ENCODE results near the gene LGALS4.
"Not testable (repeated sequence)": the region's sequence is repeated elsewhere in the genome, so short reads cannot be mapped to it uniquely, and the experiment has no call there.

Gene LGALS4

DNA sequence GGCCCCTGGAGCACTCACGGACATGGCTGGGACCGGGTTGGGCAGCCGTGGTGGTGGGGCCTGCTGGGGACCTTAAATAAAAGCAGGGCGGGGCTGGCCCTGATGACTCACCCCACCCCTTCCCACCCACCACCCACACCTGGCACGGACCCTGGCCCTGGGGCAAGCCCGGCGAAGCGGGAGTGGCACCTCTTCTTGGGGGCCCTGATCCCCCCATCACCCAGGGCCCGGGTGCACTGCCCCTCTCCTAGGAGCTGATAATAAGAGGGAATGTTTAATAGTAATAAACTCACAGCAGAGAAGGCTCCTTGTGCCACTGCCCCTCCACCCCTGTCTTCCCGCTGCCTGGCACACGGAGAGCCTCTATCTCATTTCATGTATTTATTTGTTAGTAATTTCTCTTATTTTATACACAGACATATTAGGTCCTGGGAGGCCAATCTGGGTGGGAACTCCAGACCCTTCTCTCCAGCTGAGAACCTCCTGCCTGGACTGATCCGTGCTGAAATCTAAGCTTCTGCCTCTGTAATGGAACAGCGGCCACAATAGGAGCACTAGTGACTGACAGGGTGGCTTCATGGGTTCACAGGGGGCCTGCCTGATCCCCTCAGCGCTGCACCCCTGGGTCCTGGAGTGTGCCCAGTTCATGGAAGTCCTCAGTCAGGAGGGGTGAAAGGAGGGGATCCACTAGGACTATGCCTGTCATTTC lies 39.1 kb downstream of the LGALS4 start, which contains the start of gene LGALS7:
LGALS7 (minus strand) TSS at position 49 of the 709 bp plus-strand sequence; CDS start at position 24, 25 bp downstream.
- no peak for DNase-seq (ENCODE audit: low spot score)
- Histone ChIP-seq H3K27ac (replicated peaks; ENCODE audit: low read length) (no peak within 1 kb of the TSS), H2BK5ac (ENCODE audit: low read length) (peak within 1 kb of the TSS; percentile 18), H4K8ac (ENCODE audit: low read depth, low read length) (no peak within 1 kb of the TSS), H2BK15ac (ENCODE audit: low read length) (peak within 1 kb of the TSS; percentile 49), H2AK5ac (ENCODE audit: low read depth, low read length) (peak within 1 kb of the TSS; percentile 77), H3K14ac (ENCODE audit: low read length) (no peak within 1 kb of the TSS), H3K9ac (ENCODE audit: low read depth, low read length, poor library complexity) (no peak within 1 kb of the TSS), H3K4ac (ENCODE audit: low read length) (no peak within 1 kb of the TSS), H3K23ac (ENCODE audit: low read depth, low read length, poor library complexity) (peak within 1 kb of the TSS; percentile 57), H3K4me3 (ENCODE audit: low read length in 2 of 2) (peak within 1 kb of the TSS in 1 of 2 donors; percentile 24), H3K9me3 (replicated peaks in 1 of 2; ENCODE audit: control insufficient read depth in 2 of 2, insufficient read depth in 1 of 2, low read depth in 1 of 2, low read length in 2 of 2) (no peaks in the 10 kb centered on the region), H3K36me3 (replicated peaks in 1 of 2; ENCODE audit: control insufficient read depth in 2 of 2, insufficient read depth in 2 of 2, low read length in 2 of 2) (no peaks in the 10 kb centered on the region), H3K79me1 (ENCODE audit: low read depth, low read length) (peaks cover 2% of the 10 kb centered on the region), H3K4me2 (ENCODE audit: insufficient read depth, low read length, poor library complexity, severe bottlenecking) (no peak within 1 kb of the TSS), H3K18ac (ENCODE audit: low read length) (peak within 1 kb of the TSS; percentile 52), H4K91ac (ENCODE audit: low read depth, low read length, poor library complexity) (peak within 1 kb of the TSS; percentile 59), H2BK12ac (ENCODE audit: low read length) (no peak within 1 kb of the TSS), H2AFZ (ENCODE audit: low read length) (peak within 1 kb of the TSS; percentile 35), H2BK120ac (ENCODE audit: low read depth, low read length) (no peak within 1 kb of the TSS), H3K27me3 (ENCODE audit: control insufficient read depth in 3 of 3, insufficient read depth in 3 of 3, low read depth in 1 of 3, low read length in 3 of 3) (peaks cover 0 to 6% (median 2%) of the 10 kb centered on the region in 3 experiments), H3K4me1 (ENCODE audit: control insufficient read depth in 2 of 2, insufficient read depth in 1 of 2, low read depth in 1 of 2, low read length in 2 of 2) (no peaks in the 10 kb centered on the region)
- no CpG with 5 or more reads among the region's 14 CpGs for WGBS, 2 donors (ENCODE audit: extremely low coverage in 2 of 2, insufficient read length in 2 of 2, insufficient replicate concordance in 1 of 2)

DNA sequence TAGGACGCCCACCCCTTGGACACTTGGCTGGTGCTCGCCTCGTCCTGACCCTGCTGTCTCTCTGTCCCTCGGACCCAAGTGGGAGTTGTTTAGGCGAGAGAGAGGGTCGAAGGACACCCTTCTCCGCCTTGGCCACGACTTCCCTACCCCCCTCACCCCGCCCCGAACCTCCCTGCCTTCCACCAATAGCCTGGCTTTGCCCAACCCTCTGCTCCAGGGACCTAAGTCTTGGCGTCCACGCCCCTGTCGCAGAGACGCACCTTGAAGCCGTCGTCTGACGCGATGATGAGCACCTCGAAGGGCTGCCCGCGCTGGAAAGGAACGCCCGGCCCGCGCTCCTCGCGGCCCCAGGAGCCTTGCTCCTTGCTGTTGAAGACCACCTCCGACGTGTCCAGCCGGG lies 41.2 kb downstream of the LGALS4 start:
- not testable (repeated sequence) for H4K8ac ChIP-seq (ENCODE audit: low read depth, low read length); H3K27ac ChIP-seq (replicated peaks; ENCODE audit: low read length); H2AFZ ChIP-seq (ENCODE audit: low read length); H2BK12ac ChIP-seq (ENCODE audit: low read length); H3K18ac ChIP-seq (ENCODE audit: low read length); DNase-seq (ENCODE audit: low spot score); H3K79me1 ChIP-seq (ENCODE audit: low read depth, low read length); H4K91ac ChIP-seq (ENCODE audit: low read depth, low read length, poor library complexity); H2BK15ac ChIP-seq (ENCODE audit: low read length); H2BK120ac ChIP-seq (ENCODE audit: low read depth, low read length); H3K14ac ChIP-seq (ENCODE audit: low read length); H3K23ac ChIP-seq (ENCODE audit: low read depth, low read length, poor library complexity); H2BK5ac ChIP-seq (ENCODE audit: low read length); H2AK5ac ChIP-seq (ENCODE audit: low read depth, low read length); H3K4me2 ChIP-seq (ENCODE audit: insufficient read depth, low read length, poor library complexity, severe bottlenecking); H3K9me3 ChIP-seq (replicated peaks in 1 of 2; ENCODE audit: control insufficient read depth in 2 of 2, insufficient read depth in 1 of 2, low read depth in 1 of 2, low read length in 2 of 2); H3K9ac ChIP-seq (ENCODE audit: low read depth, low read length, poor library complexity); H3K36me3 ChIP-seq (replicated peaks in 1 of 2; ENCODE audit: control insufficient read depth in 2 of 2, insufficient read depth in 2 of 2, low read length in 2 of 2); H3K4ac ChIP-seq (ENCODE audit: low read length); H3K4me1 ChIP-seq (ENCODE audit: control insufficient read depth in 2 of 2, insufficient read depth in 1 of 2, low read depth in 1 of 2, low read length in 2 of 2); H3K27me3 ChIP-seq (ENCODE audit: control insufficient read depth in 3 of 3, insufficient read depth in 3 of 3, low read depth in 1 of 3, low read length in 3 of 3); H3K4me3 ChIP-seq (ENCODE audit: low read length in 2 of 2)
- no CpG with 5 or more reads among the region's 30 CpGs for WGBS, 2 donors (ENCODE audit: extremely low coverage in 2 of 2, insufficient read length in 2 of 2, insufficient replicate concordance in 1 of 2)

DNA sequence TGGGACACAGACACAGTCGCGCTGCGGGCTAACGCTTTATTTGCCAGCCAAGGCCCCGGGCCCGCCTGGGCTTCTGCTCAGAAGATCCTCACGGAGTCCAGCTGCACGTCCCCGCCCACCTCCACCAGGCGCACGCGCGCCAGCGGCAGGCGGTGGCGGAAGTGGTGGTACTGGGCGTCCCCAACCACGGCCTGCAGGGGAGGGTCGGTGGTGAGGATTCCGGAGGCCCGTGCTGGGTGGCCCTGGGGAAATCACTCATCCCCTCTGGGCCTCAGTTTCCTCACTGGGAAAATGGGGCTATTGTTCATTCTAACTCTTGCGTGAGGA lies 41.8 kb downstream of the LGALS4 start:
- not testable (repeated sequence) for DNase-seq (ENCODE audit: low spot score); H3K9me3 ChIP-seq (replicated peaks in 1 of 2; ENCODE audit: control insufficient read depth in 2 of 2, insufficient read depth in 1 of 2, low read depth in 1 of 2, low read length in 2 of 2); H2BK15ac ChIP-seq (ENCODE audit: low read length); H4K8ac ChIP-seq (ENCODE audit: low read depth, low read length); H4K91ac ChIP-seq (ENCODE audit: low read depth, low read length, poor library complexity); H2BK120ac ChIP-seq (ENCODE audit: low read depth, low read length); H3K36me3 ChIP-seq (replicated peaks in 1 of 2; ENCODE audit: control insufficient read depth in 2 of 2, insufficient read depth in 2 of 2, low read length in 2 of 2); H2BK5ac ChIP-seq (ENCODE audit: low read length); H3K27ac ChIP-seq (replicated peaks; ENCODE audit: low read length); H3K4me2 ChIP-seq (ENCODE audit: insufficient read depth, low read length, poor library complexity, severe bottlenecking); H3K4me3 ChIP-seq (ENCODE audit: low read length in 2 of 2); H3K27me3 ChIP-seq (ENCODE audit: control insufficient read depth in 3 of 3, insufficient read depth in 3 of 3, low read depth in 1 of 3, low read length in 3 of 3); H2AK5ac ChIP-seq (ENCODE audit: low read depth, low read length); H3K79me1 ChIP-seq (ENCODE audit: low read depth, low read length); H3K4me1 ChIP-seq (ENCODE audit: control insufficient read depth in 2 of 2, insufficient read depth in 1 of 2, low read depth in 1 of 2, low read length in 2 of 2); H2AFZ ChIP-seq (ENCODE audit: low read length); H3K4ac ChIP-seq (ENCODE audit: low read length); H3K23ac ChIP-seq (ENCODE audit: low read depth, low read length, poor library complexity); H3K14ac ChIP-seq (ENCODE audit: low read length); H3K18ac ChIP-seq (ENCODE audit: low read length); H3K9ac ChIP-seq (ENCODE audit: low read depth, low read length, poor library complexity); H2BK12ac ChIP-seq (ENCODE audit: low read length)
- WGBS, 2 donors (ENCODE audit: extremely low coverage in 2 of 2, insufficient read length in 2 of 2, insufficient replicate concordance in 1 of 2) = no CpG with 5 or more reads among the region's 22 CpGs

DNA sequence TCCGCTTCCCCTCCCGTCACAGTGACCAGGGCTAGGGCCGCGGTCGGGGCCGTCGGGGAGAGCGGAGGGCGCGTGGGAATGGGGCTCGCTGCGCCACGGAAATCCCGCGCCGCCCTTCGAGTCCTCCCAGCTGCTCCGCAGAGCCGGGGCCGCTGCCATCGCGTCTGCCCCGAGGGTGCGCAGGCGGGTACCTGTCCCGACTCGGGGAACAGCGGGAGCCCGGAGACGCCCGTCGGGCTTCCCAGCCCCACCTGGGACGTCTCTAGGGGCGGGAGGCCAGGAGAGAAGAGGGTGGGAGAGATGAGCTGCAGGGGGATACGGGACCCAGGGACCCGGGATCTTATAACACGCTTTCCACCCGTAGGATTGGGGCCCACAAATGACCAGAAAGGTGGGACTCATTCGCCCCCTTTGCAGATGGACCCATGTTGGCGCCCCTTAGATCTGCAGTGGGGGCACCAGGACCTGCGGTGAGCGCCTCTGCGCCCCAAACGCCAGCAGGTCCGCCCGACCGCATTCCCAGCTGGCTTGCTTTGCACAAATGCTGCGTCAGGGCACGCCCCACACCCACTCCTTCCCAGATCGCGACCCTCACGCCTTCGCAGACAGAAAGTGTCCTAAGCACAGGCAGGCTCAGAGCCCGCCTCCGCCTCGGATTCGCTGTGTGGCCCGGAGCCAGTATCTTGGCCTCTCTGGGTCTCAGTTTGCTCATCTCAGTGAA lies 42.4 kb downstream of the LGALS4 start:
- not testable (repeated sequence) for H4K91ac ChIP-seq (ENCODE audit: low read depth, low read length, poor library complexity); H2BK120ac ChIP-seq (ENCODE audit: low read depth, low read length); H3K18ac ChIP-seq (ENCODE audit: low read length); H2AK5ac ChIP-seq (ENCODE audit: low read depth, low read length); H3K27ac ChIP-seq (replicated peaks; ENCODE audit: low read length); H3K9me3 ChIP-seq (replicated peaks in 1 of 2; ENCODE audit: control insufficient read depth in 2 of 2, insufficient read depth in 1 of 2, low read depth in 1 of 2, low read length in 2 of 2); H3K27me3 ChIP-seq (ENCODE audit: control insufficient read depth in 3 of 3, insufficient read depth in 3 of 3, low read depth in 1 of 3, low read length in 3 of 3); DNase-seq (ENCODE audit: low spot score); H3K14ac ChIP-seq (ENCODE audit: low read length); H2BK5ac ChIP-seq (ENCODE audit: low read length); H2BK12ac ChIP-seq (ENCODE audit: low read length); H3K4me1 ChIP-seq (ENCODE audit: control insufficient read depth in 2 of 2, insufficient read depth in 1 of 2, low read depth in 1 of 2, low read length in 2 of 2); H2BK15ac ChIP-seq (ENCODE audit: low read length); H3K36me3 ChIP-seq (replicated peaks in 1 of 2; ENCODE audit: control insufficient read depth in 2 of 2, insufficient read depth in 2 of 2, low read length in 2 of 2); H3K9ac ChIP-seq (ENCODE audit: low read depth, low read length, poor library complexity); H3K4ac ChIP-seq (ENCODE audit: low read length); H3K23ac ChIP-seq (ENCODE audit: low read depth, low read length, poor library complexity); H4K8ac ChIP-seq (ENCODE audit: low read depth, low read length); H3K4me2 ChIP-seq (ENCODE audit: insufficient read depth, low read length, poor library complexity, severe bottlenecking); H3K4me3 ChIP-seq (ENCODE audit: low read length in 2 of 2); H3K79me1 ChIP-seq (ENCODE audit: low read depth, low read length)
- no CpG with 5 or more reads among the region's 58 CpGs for WGBS, 2 donors (ENCODE audit: extremely low coverage in 2 of 2, insufficient read length in 2 of 2, insufficient replicate concordance in 1 of 2)
- peak overlapping the region; percentile 80 for H2AFZ ChIP-seq (ENCODE audit: low read length)
